DMS153 (cell line): ENCODE results near the gene APCDD1.
"Not testable (repeated sequence)": the region's sequence is repeated elsewhere in the genome, so short reads cannot be mapped to it uniquely, and the experiment has no call there.

Experiments
- DNase-seq: peaks from one replicate; lab custom pipeline; 2025; lab: John Stamatoyannopoulos, UW

APCDD1 gene

DNA sequence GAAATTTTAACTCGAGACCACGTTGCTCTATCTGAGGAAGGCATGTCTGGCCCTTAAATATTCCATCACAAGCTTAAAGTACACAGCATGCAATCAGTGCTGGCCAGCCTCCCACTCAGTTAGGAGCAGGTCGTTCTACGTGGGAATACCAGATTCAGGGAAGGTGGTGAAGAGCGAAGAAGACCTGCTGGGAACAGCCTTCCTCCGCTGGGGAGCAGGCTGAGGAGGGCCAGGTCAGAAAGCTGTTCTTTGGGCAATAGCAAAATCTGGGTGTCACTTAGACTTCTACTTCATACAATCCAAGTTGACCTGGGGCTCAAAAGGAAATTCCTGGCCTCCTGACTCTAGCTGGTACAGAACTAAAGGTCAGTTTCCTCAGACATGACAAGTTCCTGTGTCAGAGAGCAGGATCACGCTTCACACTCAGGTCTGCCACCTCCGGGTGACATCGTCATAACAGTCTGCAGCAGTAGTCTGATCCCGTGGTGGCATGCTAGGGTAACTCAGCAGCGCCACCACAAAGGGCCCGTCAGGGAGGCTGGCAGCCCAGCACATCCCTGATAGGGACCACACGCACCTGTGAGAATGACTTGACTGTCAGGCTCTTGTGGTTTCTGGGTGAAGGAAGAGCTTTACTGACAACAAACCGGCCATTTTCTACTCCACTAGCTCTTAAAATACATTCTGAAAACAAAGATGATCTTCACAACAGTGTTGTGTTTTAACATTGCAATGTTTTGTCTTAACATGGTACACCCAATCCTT, 36.1 kb downstream of the APCDD1 start:
- no peak for DNase-seq

DNA sequence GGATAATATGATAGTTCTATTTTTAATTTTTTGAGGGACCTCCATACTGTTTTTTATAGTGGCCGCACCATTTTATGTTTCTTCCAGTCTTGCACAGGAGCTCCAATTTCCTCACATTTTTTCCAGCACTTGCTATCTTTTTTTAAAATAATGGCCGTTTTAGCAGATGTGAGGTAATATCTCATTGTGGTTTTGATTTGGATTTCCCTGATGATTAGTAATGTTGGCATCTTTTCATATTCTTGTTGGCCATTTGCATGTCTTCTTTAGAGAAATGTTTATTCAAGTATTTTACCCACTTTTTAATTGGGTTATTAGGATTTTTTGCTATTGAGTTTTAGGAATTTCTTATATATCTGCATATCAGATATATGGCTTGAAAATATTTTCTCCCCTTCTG, 41.5 kb downstream of the APCDD1 start:
- no peak for DNase-seq

DNA sequence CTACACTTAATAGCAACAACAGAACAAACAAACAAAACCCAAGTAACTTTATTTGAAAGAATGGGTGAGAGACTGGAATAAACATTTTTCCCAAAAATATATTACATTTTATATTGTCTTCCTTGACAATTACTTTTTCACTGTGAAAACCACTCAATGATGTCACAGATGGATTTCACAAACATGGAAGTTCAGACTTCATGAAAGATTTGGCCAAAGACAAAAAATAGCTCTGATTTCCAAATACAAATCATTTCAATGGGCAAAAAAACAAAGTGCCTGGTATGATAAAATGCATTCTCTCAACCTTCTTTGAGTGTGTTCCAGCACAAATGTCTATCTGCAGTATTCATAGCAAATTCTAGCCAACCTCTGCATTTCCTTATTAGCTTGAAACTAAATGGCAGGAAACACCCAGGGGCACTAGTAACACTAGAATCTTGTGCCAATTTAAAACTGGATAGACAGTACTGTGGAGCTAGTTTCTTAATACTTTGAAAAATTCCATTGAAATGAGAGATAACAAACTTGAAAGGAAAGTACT, 42.8 kb downstream of the APCDD1 start:
- no peak for DNase-seq

DNA sequence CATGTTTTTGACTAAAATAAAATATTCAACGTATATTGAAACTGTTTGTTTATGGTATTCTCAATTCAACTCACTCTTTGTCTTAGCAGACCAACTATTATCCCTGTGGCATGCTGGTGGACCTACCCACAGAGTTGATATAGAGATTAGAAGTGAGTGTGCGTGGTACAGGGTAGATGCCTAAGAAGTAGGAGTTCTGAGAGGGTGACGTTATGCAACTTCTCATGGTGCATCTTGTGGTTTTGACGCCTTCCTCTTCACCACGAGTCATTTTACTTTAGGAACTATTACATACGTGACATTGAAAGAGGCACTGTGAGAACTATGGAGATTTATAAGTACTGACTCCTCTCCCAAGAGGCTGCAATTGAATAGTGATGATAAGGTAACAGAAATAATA, 44.8 kb downstream of the APCDD1 start:
- DNase-seq: no peak

DNA sequence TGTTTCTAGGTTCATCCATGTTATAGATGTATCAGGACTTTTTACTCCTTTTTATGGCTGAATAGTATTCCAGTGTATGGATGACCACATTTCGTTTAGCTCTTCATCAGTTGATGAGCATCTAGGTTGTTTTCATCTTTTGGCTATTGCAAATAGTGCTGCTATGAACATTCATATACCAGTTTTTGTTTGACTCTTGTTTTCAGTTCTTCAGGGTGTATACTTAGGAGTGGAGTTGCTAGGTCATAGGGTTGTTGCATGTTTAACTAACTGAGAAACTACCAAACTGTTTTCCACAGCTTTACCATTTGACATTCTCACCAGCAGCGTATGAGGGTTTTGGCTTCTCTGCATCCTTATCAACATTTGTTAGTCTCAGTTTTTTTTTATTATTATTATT, 45.6 kb downstream of the APCDD1 start:
- DNase-seq: no peak

DNA sequence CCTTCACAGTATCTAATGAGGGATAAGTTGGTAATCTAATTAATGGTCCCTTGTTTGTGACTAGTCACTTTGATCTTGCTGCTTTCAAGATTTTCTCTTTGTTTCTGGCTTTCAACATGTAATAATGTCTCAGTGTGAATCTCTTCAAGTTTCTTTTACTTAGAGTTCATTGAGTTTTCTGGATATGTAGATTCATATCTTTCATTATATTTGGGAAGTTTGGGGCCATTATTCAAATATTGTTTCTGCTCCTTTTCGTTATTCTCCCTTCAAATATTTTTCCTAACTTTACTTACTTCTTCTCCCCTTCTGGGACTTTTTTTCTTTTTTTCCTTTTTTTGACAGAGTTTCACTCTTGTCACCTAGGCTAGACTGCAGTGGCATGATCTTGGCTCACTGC, 50.3 kb downstream of the APCDD1 start:
- no peak for DNase-seq

DNA sequence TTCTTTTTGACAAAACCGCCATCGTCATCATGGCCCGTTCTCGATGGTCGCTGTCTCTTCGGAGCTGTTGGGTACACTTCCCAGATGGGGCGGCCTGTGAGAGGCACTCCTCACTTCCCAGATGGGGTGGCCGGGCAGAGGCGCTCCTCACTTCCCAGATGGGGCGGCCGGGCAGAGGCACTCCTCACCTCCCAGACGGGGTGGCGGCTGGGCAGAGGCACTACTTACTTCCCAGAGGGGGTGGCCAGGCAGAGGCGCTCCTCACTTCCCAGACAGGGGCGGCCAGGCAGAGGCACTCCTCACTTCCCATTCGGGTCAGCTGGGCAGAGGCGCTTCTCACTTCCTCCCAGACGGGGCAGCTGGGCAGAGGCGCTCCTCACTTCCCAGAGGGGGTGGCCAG, 51.5 kb downstream of the APCDD1 start:
- not testable (repeated sequence) for DNase-seq

DNA sequence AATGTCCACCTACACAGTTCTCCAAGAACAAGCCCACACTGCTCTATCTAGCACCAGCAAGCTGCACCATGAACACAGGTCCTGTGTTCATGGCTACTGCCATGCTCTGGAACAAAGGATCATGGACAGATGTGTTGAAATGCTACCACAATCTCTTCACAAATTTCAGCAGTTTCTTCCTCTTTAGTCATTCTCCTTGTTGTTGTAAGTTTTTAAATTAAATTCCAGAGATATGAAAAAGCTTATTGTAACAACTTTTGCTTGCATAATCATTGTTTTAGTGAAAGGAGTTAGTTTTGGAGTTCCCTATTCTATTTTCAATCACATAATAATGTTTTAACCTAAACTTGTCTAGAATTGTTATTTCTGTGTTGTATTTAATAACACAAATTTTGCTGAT, 54.2 kb downstream of the APCDD1 start:
- DNase-seq: no peak

DNA sequence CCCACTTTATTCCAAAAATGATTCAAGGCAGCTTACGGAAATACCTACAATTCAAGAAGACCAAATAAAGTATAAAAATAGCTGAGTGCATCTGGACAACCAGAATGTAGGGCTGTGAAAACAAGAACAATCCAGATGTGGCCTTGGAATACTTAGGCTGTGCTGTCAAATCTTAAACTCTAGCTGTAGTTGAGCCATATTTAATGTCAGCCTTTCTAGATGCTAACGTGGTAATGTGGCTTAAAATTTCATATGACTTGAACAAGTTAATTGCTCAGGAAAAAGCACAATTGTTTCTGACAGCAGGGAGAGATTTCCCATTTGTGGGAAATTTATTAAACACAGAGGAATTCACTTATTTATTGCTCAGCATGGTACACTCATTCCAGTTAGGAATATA, 56.8 kb downstream of the APCDD1 start:
- no peak for DNase-seq

DNA sequence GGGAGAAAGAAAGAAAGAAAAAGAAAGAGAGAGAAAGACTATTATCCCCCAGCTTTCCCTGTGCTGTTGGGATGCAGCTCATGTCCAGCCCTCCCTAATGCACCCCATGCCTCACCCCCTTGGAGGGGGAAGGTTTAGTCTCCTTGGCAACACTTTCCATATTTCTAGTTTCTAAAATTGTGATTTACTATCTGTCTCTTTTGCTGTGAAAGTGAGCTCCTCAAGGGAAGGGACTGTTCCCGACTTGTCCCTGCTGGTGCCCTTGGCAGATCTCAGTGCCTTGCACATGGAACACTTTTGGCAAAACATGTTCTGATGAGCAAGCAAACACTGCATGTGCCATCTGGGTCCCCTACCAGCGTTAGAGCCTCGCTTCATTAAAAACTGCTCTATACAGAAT, 59.6 kb downstream of the APCDD1 start:
- no peak for DNase-seq

DNA sequence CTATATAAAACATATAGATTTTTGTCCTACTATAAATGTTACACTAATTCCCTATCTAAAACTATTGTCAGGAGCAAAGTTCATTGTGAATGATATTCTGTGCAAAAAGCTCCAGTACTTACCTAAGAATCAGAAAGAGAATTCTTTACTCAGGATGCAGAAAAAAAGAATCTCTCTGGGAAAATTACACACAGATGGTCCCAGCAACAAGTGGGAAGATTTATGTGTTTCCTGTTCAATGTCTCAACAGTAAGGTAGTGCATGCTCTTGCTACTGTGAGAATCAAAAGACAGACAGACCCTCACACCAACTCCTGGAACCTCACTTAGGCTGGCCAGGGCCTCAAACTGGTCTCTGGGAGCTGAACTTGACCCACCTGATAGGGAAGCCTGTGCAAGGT, 60.2 kb downstream of the APCDD1 start:
- no peak for DNase-seq

DNA sequence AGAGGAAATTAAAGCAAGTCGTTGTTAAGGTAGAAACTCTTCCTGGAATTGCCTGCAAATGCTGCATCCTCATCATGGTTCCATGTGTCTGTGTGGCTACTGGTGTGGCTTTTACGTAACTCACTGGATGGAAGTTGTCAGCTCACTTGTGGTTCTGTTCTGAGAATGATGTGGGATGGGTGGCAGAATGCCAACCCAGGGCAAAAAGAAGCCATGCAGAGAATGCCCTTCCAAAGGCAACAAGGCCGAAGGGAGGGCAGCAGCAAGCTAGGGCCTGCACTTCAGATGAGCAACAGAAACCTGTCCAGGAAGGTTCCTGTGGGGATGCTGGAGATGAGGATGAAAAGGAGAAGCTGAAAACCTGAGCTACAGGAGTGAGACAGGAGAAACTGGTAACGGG, 61.0 kb downstream of the APCDD1 start:
- DNase-seq: no peak

DNA sequence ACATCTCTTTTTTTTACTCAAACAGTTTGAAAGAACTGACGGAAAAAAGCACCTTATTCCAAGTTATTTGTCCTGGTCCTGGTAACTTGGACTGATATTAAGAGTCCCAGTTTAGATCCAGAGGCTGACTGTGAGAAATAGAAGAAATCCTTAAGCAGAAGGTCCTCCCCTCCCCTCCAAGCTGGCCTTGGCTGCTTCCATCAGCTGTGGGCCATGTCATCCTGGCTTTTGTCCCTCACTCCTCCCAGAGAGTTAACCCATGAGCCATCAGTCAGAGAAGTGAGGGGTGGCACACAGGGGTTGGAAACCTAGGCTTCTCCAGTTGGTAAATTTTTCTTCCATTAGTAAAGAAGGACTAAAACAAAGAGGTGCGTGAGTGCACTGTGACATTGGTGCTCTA, 61.6 kb downstream of the APCDD1 start:
- DNase-seq: no peak

DNA sequence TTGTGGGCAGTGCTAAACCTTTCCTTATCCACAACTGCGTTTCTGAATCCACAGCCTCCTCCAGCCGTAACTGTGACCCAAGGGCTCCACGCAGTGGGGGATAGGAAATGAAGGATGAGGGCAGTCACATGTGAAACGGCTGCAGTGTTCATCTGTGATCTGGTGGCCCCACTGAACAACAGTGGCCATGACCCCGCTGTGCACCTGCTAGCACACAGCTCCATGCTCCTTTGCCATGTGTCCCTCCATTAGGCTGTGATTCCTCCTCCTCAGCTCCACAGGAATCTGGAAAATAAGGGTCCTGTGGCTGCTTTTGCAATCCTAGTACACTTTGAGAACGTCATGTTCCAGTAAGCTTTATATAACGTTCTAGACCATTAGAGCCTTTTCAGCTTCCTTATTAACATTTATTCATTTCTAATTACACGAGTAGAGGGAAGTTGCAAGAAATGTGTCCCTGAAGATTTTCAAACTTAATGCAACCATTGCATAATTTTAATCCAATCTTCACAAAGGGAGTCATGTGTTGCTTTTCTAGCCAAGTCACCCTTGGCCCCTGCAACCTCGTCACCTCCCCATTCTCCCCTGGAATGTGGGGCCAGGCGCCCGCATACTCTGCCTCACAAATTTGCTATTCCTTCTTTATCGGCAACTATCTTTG, 64.3 kb downstream of the APCDD1 start:
- no peak for DNase-seq

DNA sequence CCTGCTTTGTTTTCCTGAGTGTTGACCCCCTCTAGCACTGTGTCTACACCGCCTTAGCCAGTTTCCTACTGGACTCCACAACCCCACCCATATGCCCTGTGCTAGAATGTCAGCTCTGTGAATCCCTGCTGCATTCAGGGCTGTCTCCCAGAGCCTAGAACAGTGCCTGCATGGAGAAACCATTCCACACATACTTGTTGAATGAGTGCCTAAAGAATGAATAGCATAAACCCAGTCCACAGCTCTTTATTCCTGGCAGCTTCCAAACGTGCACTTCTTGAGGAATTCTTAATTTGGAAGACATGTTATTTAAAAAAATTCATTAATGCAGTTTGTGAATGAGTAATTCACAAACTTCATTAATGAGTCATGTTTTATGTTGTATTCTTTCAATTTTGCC, 64.9 kb downstream of the APCDD1 start:
- no peak for DNase-seq

DNA sequence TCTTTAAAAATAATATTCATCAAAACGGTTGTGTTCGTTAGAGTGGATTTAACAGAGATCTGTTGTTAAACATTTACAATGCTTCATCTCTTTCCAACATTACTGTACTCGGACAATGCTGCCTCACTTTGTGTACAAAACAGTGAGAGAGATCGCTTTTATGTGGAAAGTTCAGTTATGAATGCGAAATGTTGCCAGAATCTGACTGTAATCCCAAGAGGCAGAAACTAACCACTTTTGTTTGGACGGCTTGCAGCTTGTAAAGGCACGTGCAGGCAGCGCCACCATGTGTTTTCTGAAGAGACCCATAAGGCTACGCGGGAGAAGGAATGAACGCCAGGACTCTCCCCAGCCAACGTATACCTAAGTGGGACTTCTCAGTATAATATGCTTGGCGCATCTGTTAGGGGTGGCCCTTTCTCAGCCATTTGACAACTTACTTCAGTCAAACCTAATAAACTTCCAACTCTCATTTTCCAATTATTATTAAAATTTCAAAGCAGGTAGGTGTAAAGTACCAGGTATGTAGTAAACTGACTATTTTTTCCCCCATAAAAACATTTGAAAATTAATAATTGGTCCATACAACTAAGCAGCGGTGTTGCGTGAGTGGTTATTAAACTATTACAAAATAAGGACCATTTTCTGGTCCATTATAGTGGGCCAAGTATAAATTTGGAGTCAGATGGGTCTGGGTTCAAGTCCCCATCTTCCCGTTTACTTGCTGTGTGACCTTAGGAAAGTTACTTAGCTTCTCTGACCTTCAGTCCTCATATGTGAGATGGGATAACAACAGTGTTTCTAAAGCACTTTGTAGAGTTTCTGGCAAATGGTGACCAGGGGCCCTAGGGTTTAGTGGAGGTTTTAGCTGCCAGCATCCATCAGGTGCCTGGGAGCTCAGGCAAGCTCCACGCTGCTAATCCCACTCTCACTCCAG, 65.8 kb downstream of the APCDD1 start:
- DNase-seq: peak; percentile 27

DNA sequence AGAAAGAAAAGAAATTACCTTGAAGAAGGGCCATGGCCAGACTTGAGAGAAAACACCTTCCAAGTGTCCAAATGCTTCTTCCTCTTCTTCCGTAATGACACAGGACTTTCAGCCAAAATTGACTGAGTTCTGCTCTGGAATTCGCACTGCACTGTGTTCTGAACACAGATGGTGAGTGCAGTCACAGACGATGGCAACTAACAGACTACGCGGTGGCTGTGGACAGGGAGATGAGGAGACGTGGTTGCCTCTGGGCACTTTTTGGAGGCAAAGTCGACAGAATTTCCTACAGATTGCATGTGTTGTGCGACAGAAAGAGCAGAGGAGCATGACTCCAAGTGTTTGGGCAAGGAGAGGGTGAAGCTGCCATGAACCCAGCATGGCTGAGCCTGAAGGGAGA, 67.1 kb downstream of the APCDD1 start:
- no peak for DNase-seq

DNA sequence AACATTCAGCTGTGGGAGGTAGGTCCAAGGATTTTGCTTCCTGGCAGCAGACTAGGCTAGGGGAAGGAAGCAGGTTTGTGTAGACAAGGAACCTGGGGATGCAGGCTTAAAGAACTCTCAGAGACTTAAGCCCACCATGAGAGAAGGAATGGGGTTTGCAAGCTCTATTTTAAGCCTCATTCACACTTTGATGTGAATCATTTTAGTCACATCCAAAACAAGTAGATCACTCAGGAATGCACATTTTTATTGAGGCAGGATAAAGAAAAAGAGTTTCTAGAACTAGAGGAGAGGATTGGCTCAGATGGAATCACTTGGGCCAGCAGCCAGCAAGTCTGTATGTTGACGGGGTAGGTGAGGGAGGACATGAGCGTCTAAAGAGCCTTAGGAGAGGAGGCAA, 68.1 kb downstream of the APCDD1 start:
- DNase-seq: no peak

DNA sequence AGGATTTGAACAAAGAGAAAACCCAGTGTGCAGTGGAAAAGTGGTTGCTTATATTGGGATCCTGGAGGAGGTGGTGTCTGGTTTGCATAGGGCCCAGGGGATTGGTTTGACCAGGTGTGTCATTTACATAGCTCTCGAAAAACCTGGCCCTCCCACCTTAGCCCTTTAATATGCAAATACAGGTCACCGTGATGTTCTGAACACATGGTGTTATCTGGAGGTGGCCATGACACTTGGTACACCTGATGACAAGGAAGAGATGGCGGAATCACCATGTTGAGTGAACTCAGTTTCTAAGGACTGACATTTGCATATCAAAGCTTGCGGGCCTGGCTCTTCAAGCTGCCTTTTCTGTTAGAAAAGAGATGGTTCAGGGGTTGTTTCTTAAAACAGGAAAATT, 69.1 kb downstream of the APCDD1 start:
- no peak for DNase-seq

DNA sequence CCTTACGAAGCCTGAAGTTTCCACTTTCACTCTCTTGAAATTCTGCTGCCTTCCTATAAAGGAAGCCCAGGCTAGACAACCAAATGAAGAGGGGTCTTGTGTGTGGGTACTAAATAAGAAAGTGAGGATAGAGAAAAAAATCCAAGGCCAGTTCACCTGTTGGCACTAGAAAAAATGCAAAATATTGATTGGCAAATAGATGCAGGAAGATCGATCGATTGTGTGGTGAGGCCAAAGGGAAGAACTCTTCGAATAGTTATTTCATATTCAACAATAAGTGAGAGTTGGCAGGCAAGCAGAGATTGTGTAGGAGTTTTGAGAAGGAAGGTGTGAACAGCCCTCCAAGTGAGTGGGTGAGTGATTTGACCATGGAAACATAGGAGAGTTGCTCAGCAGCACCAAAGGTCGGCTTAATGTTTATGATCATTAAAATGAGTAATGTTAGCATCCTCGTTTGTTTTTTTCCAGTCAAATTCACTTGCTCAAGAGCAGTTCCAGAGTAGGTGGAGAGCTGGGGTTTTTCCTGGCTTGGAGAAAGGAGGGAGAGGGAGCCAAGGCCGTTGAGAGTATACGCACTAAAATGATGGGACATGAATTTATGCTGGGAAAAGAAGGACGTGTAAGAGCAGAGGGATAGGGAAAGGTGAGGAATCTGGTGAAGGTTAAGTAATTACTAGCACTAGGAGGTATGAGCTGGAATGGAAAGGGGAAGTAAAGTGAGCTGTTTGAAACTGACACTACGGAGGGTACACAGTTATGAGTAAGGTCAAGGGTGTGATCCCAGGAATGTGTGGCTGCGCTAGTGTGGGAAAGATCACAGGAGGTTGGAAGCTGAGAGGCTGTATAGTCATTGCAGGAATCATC, 70.3 kb downstream of the APCDD1 start:
- no peak for DNase-seq

DNA sequence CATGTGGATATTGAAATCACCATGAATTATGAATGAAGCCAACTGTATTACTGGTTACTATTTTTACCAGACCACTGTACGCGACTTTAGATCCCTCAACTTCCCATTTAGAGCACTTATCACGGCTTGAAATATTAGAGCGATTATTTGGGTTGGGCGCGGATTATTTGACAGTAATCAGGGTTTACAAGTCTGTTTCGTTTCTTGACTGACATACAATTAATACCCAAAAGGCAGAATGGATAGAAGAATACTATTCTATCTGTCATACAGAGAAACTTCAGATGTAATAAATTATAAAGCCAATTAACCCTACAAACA, 70.9 kb downstream of the APCDD1 start:
- no peak for DNase-seq
